Thyroid gland (tissue), 4 donors: Measurements from ENCODE around the gene UBE2E2.

Experiments used
- CTCF ChIP-seq, 6 experiments: fragments of 200-600 bp in 3 of 6; fragments of 450-650 bp in 3 of 6; sonication (generic) in 3 of 6; IDR thresholded peaks; one replicate each; pipeline ENCODE4 v1.5.1; 2016 to 2019; ENCODE audit warnings: antibody characterized with exemption in 6 of 6, mild to moderate bottlenecking in 2 of 6, inconsistent platforms in 1 of 6, moderate library complexity in 1 of 6
- POLR2A ChIP-seq, 2 donors: fragments of 450-650 bp; IDR thresholded peaks; one replicate each; pipeline ENCODE4 v1.6.1; 2017; ENCODE audit warnings: antibody characterized with exemption in 2 of 2, mild to moderate bottlenecking in 2 of 2, moderate library complexity in 1 of 2

DNA sequence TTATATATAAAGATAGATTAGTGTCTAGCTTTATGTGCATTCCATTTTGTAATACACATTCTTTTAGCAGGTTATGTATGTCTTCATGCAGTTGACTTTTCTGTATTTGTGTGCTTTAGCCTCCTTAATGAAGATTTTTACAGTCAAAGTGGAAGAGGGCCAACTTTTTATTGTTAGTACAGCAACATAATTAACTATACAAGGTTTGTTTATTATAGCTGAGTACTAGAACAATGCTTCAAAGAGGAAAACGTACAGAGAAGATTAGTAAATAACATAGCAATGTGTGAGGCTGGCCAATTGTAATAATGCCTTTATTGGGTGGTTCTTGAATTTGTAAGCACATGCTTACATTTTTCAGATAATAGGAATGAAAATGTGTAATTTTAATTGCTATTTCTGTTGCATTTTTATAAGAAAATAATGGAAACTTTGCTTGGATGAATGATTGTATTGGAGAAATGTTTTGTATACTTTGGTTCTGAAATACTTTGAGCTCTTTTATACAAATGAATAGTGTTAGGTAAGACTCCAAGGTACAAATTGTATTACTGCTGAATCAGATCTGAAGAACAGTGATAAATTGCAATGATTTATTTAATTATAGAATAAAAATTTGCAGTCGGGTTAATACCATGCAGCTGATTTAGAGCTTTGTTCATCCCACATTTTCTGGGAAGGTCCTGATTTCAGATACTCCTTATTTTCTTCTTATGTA lies 41.4 kb downstream of the UBE2E2 start:
- TF ChIP-seq CTCF (IDR thresholded peaks at IDR 0.05), result no peak
- TF ChIP-seq POLR2A (IDR thresholded peaks at IDR 0.05), result no peak
